K562 (cell line): ENCODE data around the gene NRXN3. TPM values are rescaled to one million over a fixed set of nuclear protein-coding genes. Genes with fewer than 3 reads are reported as not detected.

Experiments used
- ATAC-seq: fragments of 200-7000 bp; cut with Tn5 transposase; 3 replicates; pipeline ENCODE4 v1.9.1; 2020; ENCODE audit warnings: moderate library complexity
- BruUV-seq: library from RNA; stranded (reverse); fragments of 400-500 nt; replicated peaks from 2 replicates; lab custom pipeline; 2021; lab: Mats Ljungman, UMichigan
- CTCF ChIA-PET: fragments of 300-600 bp; formaldehyde crosslinking; extraction: SDS; loops from one replicate; lab custom pipeline; 2021; ENCODE audit warnings: low intra/inter-chr PET ratio; lab: Yijun Ruan, JAX
- POLR2A ChIA-PET: fragments of 300-600, 350-650 bp; sonication (Branson Sonifier 250); formaldehyde crosslinking; extraction: SDS; loops from one replicate; lab custom pipeline; 2021; ENCODE audit warnings: antibody characterized with exemption, inconsistent platforms; lab: Yijun Ruan, JAX
- DNase-seq, 4 experiments: peaks; one replicate each; pipeline versions ENCODE4 v3.0.0 to v3.0.0-alpha.2; 2011 to 2018; ENCODE audit warnings: low spot score in 3 of 4, mixed read lengths in 3 of 4; ENCODE audit errors: extremely low read depth in 1 of 4
- FAIRE-seq: peaks from 2 replicates; lab custom pipeline; 2011; peaks lifted over from hg19 to GRCh38; lab: Jason Lieb, UNC
- H2AFZ ChIP-seq: 2 replicates; pipeline ENCODE4 v1.6.0; 2011; ENCODE audit warnings: low read depth, low read length, control low read depth, inconsistent platforms
- H3K27ac ChIP-seq: fragments of 200-600 bp; 3 replicates; pipeline ENCODE4 v1.8.0; 2011; ENCODE audit warnings: low read depth, mild to moderate bottlenecking, control low read depth, inconsistent platforms, low read length, moderate library complexity, mixed read lengths; ENCODE audit errors: extremely low read depth
- H3K27me3 ChIP-seq, 2 experiments: fragments of 300-600 bp in 1 of 2; 2 replicates in 1 of 2; 3 replicates in 1 of 2; pipeline versions ENCODE4 v1.6.0 to v1.8.0; 2011; ENCODE audit warnings: inconsistent platforms in 2 of 2, low read length in 2 of 2, mild to moderate bottlenecking in 1 of 2, mixed read lengths in 1 of 2, moderate library complexity in 1 of 2; ENCODE audit not compliant: control insufficient read depth in 2 of 2, insufficient read depth in 2 of 2
- H3K36me3 ChIP-seq: fragments of 300-600 bp; 3 replicates; pipeline ENCODE4 v1.8.0; 2011; ENCODE audit warnings: mild to moderate bottlenecking, low read length, inconsistent platforms; ENCODE audit not compliant: control insufficient read depth, insufficient read depth
- H3K4me1 ChIP-seq, 2 experiments: fragments of 200-600 bp in 1 of 2; replicated peaks in 1 of 2; 2 replicates in 1 of 2; 3 replicates in 1 of 2; pipeline versions ENCODE4 v1.5.1 to v1.8.0; 2011; ENCODE audit warnings: inconsistent platforms in 2 of 2, low read length in 2 of 2, mild to moderate bottlenecking in 1 of 2, mixed read lengths in 1 of 2, moderate library complexity in 1 of 2; ENCODE audit not compliant: control insufficient read depth in 2 of 2, insufficient read depth in 2 of 2
- H3K4me2 ChIP-seq: 2 replicates; pipeline ENCODE4 v1.6.1; 2011; ENCODE audit warnings: low read length, control low read depth, inconsistent platforms, mixed read lengths; ENCODE audit not compliant: insufficient read depth
- H3K4me3 ChIP-seq: fragments of 200-600 bp; sonication (generic), shearing (Covaris generic); 2 replicates; pipeline ENCODE4 v1.5.1; 2016; ENCODE audit warnings: control low read depth, inconsistent platforms
- H3K79me2 ChIP-seq: fragments of 200-600 bp; 3 replicates; pipeline ENCODE4 v1.8.0; 2011; ENCODE audit warnings: low read length, inconsistent platforms; ENCODE audit not compliant: control insufficient read depth, insufficient read depth
- H3K9ac ChIP-seq, 2 experiments: 2 replicates each; pipeline versions ENCODE4 v1.6.0 to v1.6.1; 2011; ENCODE audit warnings: low read depth in 2 of 2, low read length in 2 of 2, control low read depth in 1 of 2, inconsistent platforms in 1 of 2, mild to moderate bottlenecking in 1 of 2, mixed read lengths in 1 of 2; ENCODE audit not compliant: insufficient read depth in 1 of 2
- H3K9me1 ChIP-seq: one replicate; pipeline ENCODE4 v1.6.0; 2011; ENCODE audit warnings: inconsistent platforms, mild to moderate bottlenecking, low read length, moderate library complexity; ENCODE audit not compliant: control insufficient read depth, insufficient read depth
- H3K9me3 ChIP-seq: replicated peaks from 2 replicates; pipeline ENCODE4 v1.5.1; 2011; ENCODE audit warnings: low read depth, low read length, inconsistent platforms; ENCODE audit not compliant: control insufficient read depth, insufficient read depth
- H4K20me1 ChIP-seq: replicated peaks from 2 replicates; pipeline ENCODE4 v1.6.1; 2011; ENCODE audit warnings: low read length, inconsistent platforms, mixed read lengths; ENCODE audit not compliant: control insufficient read depth, insufficient read depth
- BRCA1 ChIP-seq, 2 experiments: fragments of 450-650 bp in 1 of 2; sonication (generic) in 1 of 2; formaldehyde crosslinking in 1 of 2; IDR thresholded peaks; 2 replicates each; pipeline versions ENCODE4 v1.5.0 to v1.6.1; 2017 to 2020; ENCODE audit warnings: mild to moderate bottlenecking in 1 of 2, missing genetic modification reagents in 1 of 2
- BRD9 ChIP-seq: fragments of 450-650 bp; IDR thresholded peaks from 2 replicates; pipeline ENCODE4 v1.6.1; 2018; ENCODE audit warnings: low read depth; ENCODE audit not compliant: partially characterized antibody
- MIER1 ChIP-seq: fragments of 450-650 bp; IDR thresholded peaks from 2 replicates; pipeline ENCODE4 v1.6.1; 2016; ENCODE audit warnings: antibody characterized with exemption, mild to moderate bottlenecking, low read depth
- PYGO2 ChIP-seq: fragments of 450-650 bp; IDR thresholded peaks from 2 replicates; pipeline ENCODE4 v1.6.1; 2016; ENCODE audit warnings: mild to moderate bottlenecking, missing genetic modification characterization, moderate library complexity, missing compliant biosample characterization
- ZNF408 ChIP-seq: fragments of 250-450 bp; sonication (Bioruptor Pico); IDR thresholded peaks from 2 replicates; pipeline ENCODE4 v1.4.0; 2020; ENCODE audit warnings: low read depth, mild to moderate bottlenecking, moderate library complexity
- WGBS: fragments of 100-300 bp; shearing (Covaris generic); methylation state at CpG from one replicate; pipeline ENCODE4 v1.1.6; 2016; ENCODE audit warnings: low coverage, mixed read lengths; ENCODE audit not compliant: insufficient coverage; ENCODE audit errors: missing lambda C conversion rate; 5-methylcytosine and 5-hydroxymethylcytosine counted together
- in situ Hi-C: fragments of 300-500 bp; cut with MboI; formaldehyde crosslinking; loops from 4 replicates; pipeline ENCODE4 v1.15.0; 2018; ENCODE audit warnings: inconsistent platforms, mixed read lengths
- intact Hi-C: fragments of 100-400 bp; cut with micrococcal nuclease; formaldehyde crosslinking; loops from 2 replicates; pipeline ENCODE4 v1.14.2; 2022
- polyA plus RNA-seq, 8 experiments: library from polyadenylated mRNA; depleted of rRNA in 4 of 8; stranded (reverse) in 5 of 8; unstranded in 3 of 8; fragments of >200 nt; fragmentation: Nextera tagmentation in 2 of 8; fragmentation: Illumina TruSeq in 1 of 8; extraction: Ambion mirVana in 2 of 8; extraction: Trizol in 1 of 8; gene quantifications; 2 replicates each; pipeline versions ENCODE4 v1.2.1 to v1.2.3, GENCODE V29; 2011 to 2014; ENCODE audit warnings: inconsistent platforms in 1 of 8, missing spikeins in 1 of 8
- total RNA-seq, 7 experiments: library from RNA; depleted of rRNA in 6 of 7; stranded (reverse); fragments of >200 nt in 6 of 7; fragmentation: Illumina TruSeq in 2 of 7; extraction: Trizol in 2 of 7; gene quantifications; 2 replicates each; pipeline versions ENCODE4 v1.2.1 to v1.2.3, GENCODE V29; 2011 to 2021; ENCODE audit warnings: low replicate concordance in 1 of 7
- TF ChIP-seq, protein P1 (sequence below): fragments of 250-450 bp; sonication (Bioruptor Pico); IDR thresholded peaks from 2 replicates; pipeline ENCODE4 v1.4.0; 2020; ENCODE audit warnings: borderline replicate concordance
- TF ChIP-seq, protein P2 (sequence below): conservative IDR thresholded peaks from 2 replicates; pipeline ENCODE4 v1.6.1; 2011; ENCODE audit warnings: low read depth, mild to moderate bottlenecking, low read length; ENCODE audit not compliant: control insufficient read depth

NRXN3 gene
- total and polyA plus RNA-seq, 9 of the 15 experiments (the other 6 are each of a cell fraction or from before 2014, with no cell fraction given): 0.09 TPM; not detected in 8

DNA sequence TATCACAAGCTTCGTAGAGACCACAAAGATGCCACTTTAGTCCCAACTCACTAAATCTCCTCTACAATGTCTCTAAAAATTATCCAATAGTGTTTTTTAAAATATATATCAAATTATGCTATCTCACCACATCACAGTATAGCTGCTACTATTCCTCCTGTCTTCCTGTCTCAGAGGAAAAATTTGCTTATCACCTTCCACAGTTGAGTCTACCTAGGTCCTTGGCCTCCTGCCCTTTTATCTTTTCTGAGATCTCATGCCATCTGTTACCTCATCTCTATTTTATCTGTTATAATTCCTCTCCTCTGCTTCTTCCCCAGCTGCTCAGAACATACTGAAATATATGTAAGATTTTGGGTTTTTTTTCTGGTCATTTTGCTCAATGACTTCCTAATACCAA is 1473.0 kb downstream of the NRXN3 start:
- Histone ChIP-seq H3K9me3 (no peaks in the 10 kb centered on the region), H3K4me2 (no peak overlapping the region), H3K27ac (no peak overlapping the region), H3K36me3 (no peaks in the 10 kb centered on the region), H3K4me3 (no peak overlapping the region), H3K79me2 (no peaks in the 10 kb centered on the region), H2AFZ (no peak overlapping the region), H3K9ac (no peak overlapping the region), H4K20me1 (no peaks in the 10 kb centered on the region), H3K9me1 (no peaks in the 10 kb centered on the region), H3K4me1 (no peaks in the 10 kb centered on the region), H3K27me3 (no peaks in the 10 kb centered on the region)
- BruUV-seq: no TSS peak
- ChIA-PET CTCF (no interaction called here), POLR2A (no interaction called here)
- DNase-seq (no peak), FAIRE-seq (no peak), ATAC-seq (no peak)
- in situ Hi-C loops (no loop called here), intact Hi-C loops (no loop called here)
- WGBS: 0% methylated on average over 1 of the region's 1 CpG
- TF ChIP-seq PYGO2 (tag) (no peak), BRD9 (no peak), BRCA1 (IDR thresholded peaks at IDR 0.05) (no peak), BRCA1 (CRISPR knock-in tag; IDR thresholded peaks at IDR 0.05) (no peak), MIER1 (no peak), ZNF408 (CRISPR knock-in tag) (no peak)
- TF ChIP-seq, protein P1, sequence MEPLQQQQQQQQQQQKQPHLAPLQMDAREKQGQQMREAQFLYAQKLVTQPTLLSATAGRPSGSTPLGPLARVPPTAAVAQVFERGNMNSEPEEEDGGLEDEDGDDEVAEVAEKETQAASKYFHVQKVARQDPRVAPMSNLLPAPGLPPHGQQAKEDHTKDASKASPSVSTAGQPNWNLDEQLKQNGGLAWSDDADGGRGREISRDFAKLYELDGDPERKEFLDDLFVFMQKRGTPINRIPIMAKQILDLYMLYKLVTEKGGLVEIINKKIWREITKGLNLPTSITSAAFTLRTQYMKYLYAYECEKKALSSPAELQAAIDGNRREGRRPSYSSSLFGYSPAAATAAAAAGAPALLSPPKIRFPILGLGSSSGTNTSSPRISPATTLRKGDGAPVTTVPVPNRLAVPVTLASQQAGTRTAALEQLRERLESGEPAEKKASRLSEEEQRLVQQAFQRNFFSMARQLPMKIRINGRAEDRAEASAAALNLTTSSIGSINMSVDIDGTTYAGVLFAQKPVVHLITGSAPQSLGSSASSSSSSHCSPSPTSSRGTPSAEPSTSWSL (CRISPR knock-in tag): no peak
- TF ChIP-seq, protein P2, sequence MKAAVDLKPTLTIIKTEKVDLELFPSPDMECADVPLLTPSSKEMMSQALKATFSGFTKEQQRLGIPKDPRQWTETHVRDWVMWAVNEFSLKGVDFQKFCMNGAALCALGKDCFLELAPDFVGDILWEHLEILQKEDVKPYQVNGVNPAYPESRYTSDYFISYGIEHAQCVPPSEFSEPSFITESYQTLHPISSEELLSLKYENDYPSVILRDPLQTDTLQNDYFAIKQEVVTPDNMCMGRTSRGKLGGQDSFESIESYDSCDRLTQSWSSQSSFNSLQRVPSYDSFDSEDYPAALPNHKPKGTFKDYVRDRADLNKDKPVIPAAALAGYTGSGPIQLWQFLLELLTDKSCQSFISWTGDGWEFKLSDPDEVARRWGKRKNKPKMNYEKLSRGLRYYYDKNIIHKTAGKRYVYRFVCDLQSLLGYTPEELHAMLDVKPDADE: no peak
